ENCODE results near the gene SLC45A3.

DNA sequence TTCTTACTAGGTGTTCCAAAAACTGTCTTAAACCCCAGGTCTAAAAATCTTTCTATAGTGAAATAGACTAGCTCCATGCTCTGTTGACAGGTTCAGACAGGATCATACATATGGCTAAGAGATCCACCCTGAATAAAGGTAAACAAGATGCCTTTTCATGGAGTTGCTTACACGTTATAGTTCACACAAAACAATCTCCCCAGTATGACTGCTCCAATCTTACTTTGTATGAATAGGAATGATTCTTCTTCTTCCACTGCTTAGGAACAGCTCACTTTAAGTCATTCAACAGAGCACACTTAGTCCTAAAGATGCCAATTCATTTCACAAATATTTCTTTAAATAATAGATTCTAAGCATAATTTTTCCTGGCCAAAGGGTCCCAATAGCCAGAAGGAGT, 64.5 kb downstream of the SLC45A3 start:
- TF ChIP-seq POLR2AphosphoS5 (IDR thresholded peaks at IDR 0.05) (no peak), POLR2A (IDR thresholded peaks at IDR 0.05) (no peak), EP300 (IDR thresholded peaks at IDR 0.05) (no peak)
- TF ChIP-seq, protein P1, sequence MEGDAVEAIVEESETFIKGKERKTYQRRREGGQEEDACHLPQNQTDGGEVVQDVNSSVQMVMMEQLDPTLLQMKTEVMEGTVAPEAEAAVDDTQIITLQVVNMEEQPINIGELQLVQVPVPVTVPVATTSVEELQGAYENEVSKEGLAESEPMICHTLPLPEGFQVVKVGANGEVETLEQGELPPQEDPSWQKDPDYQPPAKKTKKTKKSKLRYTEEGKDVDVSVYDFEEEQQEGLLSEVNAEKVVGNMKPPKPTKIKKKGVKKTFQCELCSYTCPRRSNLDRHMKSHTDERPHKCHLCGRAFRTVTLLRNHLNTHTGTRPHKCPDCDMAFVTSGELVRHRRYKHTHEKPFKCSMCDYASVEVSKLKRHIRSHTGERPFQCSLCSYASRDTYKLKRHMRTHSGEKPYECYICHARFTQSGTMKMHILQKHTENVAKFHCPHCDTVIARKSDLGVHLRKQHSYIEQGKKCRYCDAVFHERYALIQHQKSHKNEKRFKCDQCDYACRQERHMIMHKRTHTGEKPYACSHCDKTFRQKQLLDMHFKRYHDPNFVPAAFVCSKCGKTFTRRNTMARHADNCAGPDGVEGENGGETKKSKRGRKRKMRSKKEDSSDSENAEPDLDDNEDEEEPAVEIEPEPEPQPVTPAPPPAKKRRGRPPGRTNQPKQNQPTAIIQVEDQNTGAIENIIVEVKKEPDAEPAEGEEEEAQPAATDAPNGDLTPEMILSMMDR (IDR thresholded peaks at IDR 0.05), result no peak

Measured in stomach (tissue), 4 donors.